RKO (cell line): ENCODE results near the gene SLC23A1.
"Not testable (repeated sequence)": the region's sequence is repeated elsewhere in the genome, so short reads cannot be mapped to it uniquely, and the experiment has no call there.

Experiments used
- DNase-seq: peaks from one replicate; pipeline ENCODE4 v3.0.0-alpha.2; 2016; ENCODE audit warnings: low spot score

SLC23A1 gene

DNA sequence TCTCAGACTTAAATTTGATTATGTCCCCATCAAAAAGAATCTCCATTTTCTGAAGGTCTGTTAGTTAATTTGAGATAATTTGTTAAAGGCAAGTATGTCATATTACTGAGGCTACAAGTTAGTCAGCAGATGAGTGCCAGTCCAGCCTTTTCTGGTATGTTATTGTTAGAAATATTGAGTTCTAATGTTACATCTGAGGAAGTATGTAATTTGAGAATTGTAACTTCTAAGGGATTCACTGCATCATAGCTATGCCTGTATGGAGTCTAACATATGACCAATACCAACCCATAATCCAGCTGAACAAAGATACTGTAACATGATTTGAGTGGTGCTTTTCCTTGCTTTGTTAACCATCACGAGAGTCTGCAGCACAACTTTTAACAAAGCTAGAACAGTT lies 13.9 kb downstream of the SLC23A1 start:
- no peak for DNase-seq

GRCh38 chr5:139368613-139369012 lies 14.5 kb downstream of the SLC23A1 start:
- DNase-seq, result peak; percentile 36

- DNase-seq, result no peak
These were observed 18.6 kb downstream of the SLC23A1 start for GRCh38 chr5:139364466-139364865.

DNA sequence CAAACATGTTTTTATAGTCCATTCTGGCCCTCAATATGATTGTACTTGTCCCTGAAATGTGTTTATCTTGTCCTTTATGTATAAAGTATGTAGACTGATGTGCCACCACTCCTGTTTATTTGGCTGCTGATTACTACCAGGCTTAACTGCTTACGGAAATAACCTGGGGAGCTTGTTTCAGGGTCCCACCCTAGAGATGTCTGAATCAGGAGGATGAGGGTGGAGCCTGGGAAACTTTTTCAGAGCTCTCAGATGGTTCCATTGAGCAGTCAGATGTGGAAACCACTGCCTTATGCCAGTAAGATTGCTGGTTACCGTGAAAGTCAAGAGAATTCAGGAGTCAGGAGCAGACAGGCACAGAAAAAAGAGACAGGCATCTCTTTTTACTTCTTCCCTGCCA lies 19.2 kb downstream of the SLC23A1 start:
- DNase-seq, result no peak

GRCh38 chr5:139361835-139362429 lies 21.2 kb downstream of the SLC23A1 start:
- no peak for DNase-seq

- DNase-seq, result no peak
These were observed 22.7 kb downstream of the SLC23A1 start for GRCh38 chr5:139360384-139360783.

GRCh38 chr5:139358064-139358463 lies 25.0 kb downstream of the SLC23A1 start:
- no peak for DNase-seq

GRCh38 chr5:139355900-139356299 lies 27.2 kb downstream of the SLC23A1 start:
- not testable (repeated sequence) for DNase-seq

GRCh38 chr5:139354186-139354585 lies 28.9 kb downstream of the SLC23A1 start:
- DNase-seq, result no peak

DNA sequence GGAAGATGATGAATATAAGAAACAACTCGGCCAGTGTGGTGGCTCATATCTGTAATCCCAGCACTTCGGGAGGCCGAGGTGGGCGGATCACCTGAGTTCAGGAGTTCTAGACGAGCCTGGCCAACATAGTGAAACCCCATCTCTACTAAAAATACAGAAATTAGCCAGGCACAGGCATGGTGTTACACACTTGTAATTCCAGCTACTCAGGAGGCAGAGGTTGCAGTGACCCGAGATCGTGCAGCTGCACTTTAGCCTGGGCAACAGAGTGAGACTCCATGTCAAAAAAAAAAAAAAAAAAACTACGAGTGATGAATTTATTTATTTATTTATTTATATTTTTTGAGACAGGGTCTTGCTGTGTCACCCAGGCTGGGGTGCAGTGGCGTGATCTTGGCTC lies 35.2 kb downstream of the SLC23A1 start:
- not testable (repeated sequence) for DNase-seq

- DNase-seq, result not testable (repeated sequence)
These were observed 37.7 kb downstream of the SLC23A1 start for GRCh38 chr5:139345442-139345841.

- DNase-seq, result no peak
These were observed 38.9 kb downstream of the SLC23A1 start for GRCh38 chr5:139344177-139344576.

DNA sequence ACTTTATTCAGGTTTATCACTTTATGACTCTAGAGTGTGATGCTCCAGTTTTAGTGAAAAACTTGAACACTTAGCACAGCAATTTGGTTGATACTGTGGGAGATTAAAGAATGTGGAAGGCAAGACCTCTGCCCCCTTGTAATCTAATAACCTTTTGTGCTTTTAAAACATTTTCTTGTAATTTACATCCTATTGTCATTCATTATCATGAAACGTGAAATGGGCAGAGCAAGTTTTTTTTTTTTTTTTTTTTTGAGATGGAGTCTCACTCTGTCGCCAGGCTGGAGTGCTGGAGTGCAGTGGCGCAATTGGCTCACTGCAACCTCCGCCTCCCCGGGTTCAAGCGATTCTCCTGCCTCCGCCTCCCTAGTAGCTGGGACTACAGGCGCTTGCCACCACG lies 39.6 kb downstream of the SLC23A1 start:
- DNase-seq, result no peak

GRCh38 chr5:139342423-139342723 lies 40.7 kb downstream of the SLC23A1 start:
- DNase-seq, result no peak

- peak; percentile 98 for DNase-seq
These were observed 41.2 kb downstream of the SLC23A1 start, which contains the start of gene PAIP2 for GRCh38 chr5:139341689-139342422. Gene PAIP2 (plus strand): TSS chr5:139341854. CDS start chr5:139363785, 21,931 bp downstream.

GRCh38 chr5:139341187-139341688 lies 41.9 kb downstream of the SLC23A1 start:
- DNase-seq, result no peak

DNA sequence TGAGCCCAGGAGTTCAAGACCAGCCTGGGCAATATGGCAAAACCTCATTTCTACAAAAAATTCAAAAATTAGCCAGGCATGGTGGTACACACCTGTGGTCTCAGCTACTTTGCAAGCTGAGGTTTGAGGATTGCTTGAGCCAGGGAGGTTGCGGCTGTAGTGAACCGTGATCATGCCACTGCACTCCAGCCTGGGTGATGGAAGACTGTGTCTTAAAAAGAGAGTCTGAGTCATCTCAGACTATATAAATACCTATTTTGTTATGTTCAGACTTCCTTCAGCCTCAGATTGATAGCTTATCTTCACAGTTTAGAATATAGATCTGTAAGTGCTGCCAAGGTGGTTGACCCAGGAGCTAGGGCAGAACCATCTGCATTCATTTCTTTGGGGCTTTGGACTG lies 43.0 kb downstream of the SLC23A1 start:
- DNase-seq, result no peak

GRCh38 chr5:139335811-139336210 lies 47.3 kb downstream of the SLC23A1 start:
- DNase-seq, result no peak
